ENCODE measurements around the gene MRPL14.
A peak's percentile ranks its signal among the peaks of the same experiment; 100 is the strongest.
"Not testable (repeated sequence)": the region's sequence is repeated elsewhere in the genome, so short reads cannot be mapped to it uniquely, and the experiment has no call there.

Gene MRPL14

DNA sequence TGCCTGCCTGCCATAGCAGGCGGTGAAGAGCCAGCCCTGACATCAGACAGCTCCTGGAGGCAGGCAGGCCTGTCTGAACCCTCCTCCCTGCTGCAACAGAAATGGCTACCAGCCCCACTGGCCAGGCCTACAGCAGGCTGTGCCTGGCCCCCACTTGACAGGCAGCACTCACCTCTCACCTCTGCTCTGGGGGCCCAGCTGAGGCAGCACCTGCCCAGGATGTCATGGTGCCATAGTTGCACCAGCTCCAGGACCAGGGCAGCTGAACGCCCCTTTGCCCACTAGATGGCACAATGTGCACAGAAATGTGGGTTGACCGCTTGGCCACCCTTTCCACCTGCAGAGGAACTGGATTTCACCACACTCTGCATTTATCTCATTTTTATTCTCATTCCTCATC lies 30.6 kb downstream of the MRPL14 start:
- DNase-seq: peak; percentile 86

DNA sequence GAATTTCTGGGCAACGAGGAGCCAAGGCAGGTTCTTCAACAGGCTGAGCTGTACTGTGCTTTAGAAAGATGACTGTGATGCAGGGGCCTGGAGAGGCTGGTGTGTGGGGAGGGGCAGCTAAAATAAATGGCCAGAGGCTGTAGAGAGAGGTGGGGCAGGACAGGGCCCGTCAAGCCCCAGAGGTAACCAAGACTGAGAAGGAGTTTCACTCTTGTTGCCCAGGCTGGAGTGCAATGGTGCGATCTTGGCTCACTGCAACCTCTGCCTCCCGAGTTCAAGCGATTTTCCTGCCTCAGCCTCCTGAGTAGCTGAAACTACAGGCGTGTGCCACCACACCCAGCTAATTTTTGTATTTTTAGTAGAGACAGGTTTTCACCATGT lies 32.0 kb downstream of the MRPL14 start:
- DNase-seq: not testable (repeated sequence)

DNA sequence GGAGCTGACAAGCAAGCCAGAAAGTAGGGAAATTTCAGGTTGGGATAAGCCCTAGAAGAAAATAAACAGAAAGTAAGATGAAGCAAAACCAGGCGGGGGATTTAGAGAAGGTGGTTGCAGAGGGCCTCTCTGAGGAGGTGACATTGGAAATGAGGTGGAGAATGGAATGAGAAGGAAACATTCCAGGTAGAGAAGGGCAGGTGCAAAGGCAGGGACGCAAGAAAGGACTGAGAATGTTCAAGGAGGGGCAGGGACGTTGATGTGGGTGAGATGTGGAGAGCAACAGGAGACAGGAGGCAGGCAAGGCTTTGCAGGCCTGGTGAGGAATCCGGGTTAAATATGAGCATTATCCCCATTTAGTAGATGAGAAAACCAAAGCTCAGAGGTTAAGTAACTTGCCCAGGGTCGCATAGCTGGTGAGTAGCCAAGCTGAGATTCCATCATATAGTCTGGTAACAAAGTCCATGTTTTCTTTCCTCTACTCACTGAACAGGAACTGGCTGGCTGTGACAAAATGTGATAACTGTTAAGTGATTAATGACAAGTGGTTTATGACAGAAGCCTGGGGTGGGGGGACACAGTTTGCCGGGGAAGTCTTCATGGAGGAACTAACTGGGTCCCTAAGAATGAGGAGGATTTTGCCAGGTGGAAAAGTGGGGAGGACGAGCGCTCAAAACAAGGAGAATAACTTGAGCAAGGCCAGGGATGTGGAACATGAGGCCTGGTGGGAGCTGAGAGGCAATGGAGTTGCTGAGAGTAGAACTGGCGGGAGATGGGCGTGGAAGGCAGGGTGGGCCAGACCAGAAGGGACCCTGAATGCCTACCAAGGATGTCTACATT lies 32.6 kb downstream of the MRPL14 start:
- DNase-seq: no peak

DNA sequence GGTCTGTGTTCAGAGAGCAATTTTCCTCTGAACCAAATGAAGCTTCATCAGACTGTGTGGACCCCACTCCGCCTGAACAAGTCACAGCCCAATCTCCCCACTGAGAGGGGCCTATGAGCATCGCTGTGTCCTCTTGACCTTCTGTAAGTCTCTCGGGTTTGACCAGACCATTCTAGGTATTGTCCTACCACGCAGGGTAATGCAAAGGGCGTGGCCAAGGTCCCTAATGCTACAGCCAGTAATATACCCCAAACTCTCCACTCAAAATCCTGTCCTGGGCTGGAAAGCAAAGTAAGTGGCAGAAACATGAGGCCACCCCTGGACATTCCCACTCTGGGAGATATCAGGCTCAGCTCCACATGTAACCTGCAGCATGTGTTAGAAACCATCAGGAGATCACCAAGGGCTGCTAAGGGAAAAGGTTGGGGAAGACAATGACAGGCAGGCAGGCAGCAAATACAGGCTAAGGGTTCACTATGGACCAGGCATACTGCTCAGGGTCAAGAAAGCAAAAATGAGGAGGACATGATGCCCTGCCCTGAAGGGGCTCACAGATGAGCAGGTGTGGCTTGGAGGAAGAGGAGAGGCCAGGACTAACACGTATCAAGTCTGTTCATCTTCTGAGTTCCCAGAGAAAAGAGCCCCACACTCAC lies 33.4 kb downstream of the MRPL14 start:
- no peak for DNase-seq

DNA sequence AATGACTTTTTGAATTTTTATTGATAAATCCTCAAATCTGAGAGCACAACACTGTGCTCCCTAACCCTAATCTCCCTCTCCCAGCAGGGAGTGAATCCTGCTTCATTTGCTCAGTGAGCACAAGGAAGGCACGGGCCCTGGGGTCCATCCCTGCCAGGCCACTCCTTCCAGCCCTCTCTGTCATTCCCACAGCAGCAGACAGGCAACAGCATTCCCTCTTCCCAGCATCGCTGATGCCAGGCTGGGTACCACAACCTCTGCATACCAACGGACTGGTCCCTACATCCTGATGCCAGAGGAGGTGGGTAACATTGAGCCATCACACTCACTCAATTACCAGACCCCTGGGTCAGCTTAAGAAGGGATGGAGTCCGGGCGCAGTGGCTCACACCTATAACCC lies 34.2 kb downstream of the MRPL14 start:
- DNase-seq: no peak

DNA sequence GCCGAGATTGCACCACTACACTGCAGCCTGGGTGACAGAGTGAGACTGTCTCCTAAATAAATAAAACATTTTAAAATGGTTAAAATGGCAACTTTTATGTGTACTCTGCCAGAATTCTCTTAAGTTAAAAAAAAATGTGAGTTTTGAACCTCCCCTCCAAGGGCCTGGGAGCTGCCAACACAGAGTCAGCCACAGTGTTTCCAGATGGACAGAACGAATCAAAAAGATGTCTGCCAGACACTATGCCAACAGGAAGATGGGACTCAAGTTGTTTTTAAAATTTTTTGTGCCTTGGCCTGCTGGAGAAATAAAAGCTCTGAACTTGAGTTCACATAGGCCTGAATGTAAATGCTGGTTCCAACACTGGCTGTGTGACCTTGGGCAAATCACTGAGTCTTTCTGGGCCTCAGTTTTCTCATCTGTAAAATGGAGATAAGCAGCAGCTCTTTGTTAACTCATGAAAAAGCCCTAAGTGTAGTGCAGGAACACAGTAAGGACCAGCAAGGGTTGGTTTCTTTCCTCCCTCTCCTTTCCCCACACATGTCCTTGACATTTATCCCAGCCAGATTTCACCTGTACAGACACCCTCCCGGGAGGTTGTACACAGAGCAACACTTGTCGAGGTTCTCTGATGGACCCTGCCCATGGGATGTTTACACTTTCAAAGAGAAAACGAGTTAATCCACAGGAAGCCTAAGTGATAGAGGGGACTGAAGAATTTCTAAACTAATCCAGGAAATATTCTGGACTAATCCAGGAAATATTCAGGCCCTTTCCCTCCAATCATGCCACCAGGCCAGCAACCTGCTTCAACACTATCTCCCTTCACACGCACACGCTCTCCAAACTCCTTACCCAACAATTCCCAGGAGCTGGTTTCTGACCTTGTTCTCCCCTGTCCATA lies 35.0 kb downstream of the MRPL14 start:
- DNase-seq: no peak

DNA sequence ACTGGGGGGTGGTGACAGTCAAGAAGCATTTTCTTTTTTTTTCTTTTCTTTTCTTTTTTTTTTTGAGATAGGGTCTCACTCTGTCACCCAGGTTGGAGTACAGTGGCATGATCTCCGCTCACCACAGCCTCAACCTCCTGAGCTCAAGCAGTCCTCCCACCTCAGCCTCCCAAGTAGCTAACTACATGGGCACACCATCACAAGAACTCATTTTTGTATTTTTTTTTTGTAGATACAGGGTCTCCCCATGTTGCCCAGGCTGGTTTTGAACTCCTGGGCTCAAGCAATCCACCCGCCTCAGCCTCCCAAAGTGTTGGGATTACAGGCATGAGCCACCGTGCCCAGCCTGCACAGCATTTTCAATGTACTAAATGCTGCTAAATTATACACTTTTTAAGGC lies 35.9 kb downstream of the MRPL14 start:
- not testable (repeated sequence) for DNase-seq

DNA sequence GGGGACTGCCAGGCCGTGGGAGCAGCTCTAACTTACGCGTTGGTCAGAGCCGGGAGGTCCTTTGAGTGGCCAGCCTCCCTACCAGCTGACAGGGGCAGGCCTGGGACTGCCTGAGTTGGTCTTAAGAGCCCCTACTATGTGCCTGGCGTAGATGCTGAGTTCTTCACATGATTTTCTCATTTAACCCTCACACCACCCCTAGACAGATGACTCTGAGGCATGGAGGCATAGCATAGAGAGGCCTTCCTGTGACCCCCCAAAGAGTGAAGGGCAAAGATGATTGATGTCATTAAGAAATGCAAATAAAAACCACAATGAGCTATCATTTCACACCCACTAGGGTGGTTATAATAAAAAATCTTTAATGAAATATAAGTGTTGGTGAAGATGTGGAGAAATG lies 36.8 kb downstream of the MRPL14 start:
- no peak for DNase-seq

DNA sequence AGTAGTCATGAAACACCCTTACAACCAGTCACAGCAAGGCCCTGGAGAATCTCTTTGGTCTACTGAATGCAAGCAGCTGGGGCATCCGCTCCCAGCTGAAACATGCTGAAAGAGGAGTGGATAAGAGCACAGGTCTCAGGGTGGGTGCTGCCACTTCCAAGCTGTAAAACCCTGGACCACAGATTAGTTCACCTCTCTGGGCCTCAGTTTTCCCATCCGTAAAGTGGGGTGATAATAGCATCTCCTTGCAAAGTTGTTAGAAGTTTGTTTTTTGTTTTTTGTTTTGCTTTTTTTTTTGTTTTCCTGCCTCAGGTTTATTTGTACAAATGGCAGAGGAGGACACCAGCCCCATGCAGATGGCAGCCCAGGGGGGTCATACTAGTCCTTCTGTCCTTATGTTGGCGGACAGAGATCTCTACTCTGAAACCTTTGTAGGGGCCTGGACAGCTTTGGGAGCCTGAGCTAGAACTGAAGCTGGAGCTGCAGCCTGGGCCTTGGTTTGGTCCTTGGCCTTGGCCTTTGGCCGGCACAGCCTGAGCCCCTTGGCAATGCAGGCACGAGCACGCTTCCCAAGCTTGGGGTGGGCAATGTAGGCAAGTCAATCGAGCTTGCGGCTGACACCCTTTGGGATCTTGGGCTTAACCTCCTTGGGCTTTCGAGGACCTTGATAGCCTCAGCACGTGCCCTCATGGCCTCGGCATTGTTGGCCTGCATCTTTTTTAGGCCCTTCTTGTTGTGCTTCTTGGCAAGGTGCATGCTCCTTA lies 38.2 kb downstream of the MRPL14 start:
- DNase-seq: no peak

DNA sequence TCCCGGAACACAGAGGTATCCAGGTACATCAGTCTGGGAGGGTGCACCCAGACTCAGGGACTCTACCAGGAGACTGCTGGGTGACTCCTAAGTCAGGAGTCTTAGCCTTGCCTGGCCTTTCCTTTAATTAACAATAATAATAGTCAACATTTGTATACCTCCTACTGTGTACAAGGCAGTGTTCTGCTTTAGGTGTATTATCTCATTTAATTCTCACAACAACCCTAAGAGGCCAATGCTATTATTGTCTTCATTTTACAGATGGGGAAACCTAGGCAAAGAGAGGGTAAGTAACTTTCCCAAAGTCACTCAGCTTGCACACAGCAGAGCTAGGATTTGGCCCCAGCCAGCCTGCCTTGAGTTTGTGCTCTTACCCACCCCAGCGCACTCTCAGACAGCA lies 39.6 kb downstream of the MRPL14 start:
- no peak for DNase-seq

DNA sequence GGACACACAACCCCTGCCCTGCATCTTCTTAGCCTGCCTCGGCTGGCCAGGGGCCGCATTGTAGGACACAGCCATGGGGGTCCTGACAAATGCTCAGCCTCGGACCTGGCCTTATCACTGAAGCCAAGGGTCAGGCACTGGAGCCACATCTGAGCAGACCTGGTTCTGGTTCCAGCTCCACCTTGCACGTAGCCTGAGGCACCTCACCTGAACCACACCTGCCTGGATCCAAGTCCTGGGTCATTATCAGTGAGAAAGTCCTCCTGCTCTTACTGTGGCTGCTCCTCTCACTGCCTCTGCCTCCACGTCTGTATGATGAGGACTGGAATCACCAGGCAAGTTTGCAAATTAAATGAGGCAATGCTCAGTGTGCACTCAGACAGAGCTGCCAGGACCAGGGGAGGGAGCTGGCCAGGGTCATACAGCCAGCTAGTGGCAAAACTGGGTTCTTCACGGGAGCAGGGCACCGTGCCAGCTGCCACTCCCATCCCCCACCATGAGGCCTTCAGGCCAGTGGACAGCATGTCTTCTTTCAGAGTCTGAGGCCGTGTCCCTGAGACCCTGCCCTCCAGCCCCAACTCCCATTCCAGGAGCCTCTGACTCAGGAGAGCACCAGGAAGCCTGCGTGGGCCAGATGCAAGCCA lies 40.2 kb downstream of the MRPL14 start:
- DNase-seq: no peak

DNA sequence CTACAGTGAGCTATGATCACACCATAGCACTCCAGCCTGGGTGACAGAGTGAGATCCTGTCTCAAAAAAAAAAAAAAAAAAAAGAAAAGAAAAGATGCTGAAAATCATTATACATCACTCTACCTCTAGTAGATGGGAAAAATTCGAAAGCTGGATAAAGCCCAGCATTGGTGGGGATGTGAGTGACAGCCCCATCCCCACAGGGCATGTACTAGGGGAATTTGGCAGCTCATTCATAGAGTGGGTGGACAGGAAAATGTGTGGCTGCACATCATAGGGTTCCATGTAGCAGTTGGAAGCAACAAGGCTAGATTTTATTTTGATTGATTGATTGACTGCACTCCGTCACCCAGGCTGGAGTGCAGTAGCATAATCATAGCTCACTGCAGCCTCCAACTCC lies 42.0 kb downstream of the MRPL14 start:
- no peak for DNase-seq

DNA sequence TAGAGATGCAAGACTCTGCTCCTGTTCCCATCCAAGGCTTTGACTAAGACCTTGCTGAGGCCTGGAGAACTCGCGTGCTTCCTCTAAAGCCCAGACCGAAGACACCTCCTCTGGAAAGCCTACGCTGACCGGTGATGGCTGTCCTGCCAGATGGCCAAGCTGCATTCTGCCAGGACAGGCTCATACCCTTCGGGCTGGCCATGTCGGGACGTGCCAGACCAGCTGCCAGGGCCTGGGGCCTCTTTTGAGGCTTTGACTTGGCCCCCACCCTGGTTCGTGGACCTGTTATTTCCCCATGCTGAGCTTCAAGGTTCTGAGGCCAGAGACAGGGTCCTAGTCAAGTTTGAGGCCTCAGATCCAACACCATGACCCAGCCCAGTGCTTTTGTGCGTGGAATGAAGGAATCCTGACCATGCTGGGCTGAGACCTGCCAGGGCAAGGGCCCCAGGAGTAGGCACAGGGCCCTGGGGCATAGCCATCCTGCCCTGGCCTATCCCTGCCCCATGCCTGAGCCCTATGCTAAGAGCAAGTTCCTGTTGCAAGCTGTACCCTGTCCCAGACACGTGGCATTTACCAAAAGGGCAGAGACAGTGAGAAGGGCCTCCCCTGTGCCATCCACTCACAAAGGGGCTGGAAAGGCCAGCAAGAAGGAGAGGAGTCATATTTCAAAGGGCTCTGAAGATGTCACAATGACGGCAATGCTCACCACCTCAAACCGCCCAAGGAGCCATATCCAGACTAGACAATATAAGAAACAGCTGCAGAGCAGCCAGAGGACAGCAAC lies 42.8 kb downstream of the MRPL14 start:
- no peak for DNase-seq

DNA sequence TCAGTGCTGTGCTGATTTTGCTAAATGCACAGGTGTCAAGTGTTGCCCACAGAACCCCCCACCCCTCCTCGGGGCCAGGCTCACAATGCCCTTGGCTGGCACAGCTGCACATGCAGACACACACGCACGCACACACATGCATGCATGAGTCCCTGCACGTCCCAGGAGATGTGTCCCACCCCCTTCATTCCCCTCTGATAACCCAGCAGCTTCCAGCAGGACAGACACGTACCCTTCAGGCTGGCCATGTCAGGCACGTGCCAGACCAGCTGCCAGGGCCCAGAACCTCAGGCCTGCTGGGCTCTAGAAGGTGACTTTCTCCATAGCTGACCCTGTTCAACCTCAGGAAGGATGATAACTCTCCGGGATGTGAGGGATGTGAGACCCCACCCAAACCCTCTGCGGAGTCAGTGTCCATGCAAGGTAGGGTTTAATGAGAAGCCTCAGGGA lies 44.4 kb downstream of the MRPL14 start:
- DNase-seq: no peak

DNA sequence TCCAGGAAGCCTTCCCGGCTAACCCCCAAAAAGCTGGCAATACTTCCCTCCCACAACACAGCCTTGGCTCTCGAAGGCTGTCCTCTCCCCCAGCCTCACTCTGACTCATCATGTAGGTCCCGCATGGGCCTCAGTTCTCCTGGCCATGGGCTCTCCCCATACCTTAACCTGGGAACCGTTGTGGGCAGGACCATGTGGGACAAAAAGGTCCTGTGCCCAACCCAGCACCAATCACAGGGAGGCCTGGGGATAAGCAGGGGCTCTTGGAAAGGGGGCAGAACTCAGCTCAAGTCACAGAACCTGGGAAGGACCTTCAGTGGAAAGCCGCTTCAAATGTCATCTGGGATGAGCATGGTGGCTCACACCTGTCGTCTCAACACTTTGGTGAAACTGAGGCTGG lies 45.5 kb downstream of the MRPL14 start:
- DNase-seq: no peak

DNA sequence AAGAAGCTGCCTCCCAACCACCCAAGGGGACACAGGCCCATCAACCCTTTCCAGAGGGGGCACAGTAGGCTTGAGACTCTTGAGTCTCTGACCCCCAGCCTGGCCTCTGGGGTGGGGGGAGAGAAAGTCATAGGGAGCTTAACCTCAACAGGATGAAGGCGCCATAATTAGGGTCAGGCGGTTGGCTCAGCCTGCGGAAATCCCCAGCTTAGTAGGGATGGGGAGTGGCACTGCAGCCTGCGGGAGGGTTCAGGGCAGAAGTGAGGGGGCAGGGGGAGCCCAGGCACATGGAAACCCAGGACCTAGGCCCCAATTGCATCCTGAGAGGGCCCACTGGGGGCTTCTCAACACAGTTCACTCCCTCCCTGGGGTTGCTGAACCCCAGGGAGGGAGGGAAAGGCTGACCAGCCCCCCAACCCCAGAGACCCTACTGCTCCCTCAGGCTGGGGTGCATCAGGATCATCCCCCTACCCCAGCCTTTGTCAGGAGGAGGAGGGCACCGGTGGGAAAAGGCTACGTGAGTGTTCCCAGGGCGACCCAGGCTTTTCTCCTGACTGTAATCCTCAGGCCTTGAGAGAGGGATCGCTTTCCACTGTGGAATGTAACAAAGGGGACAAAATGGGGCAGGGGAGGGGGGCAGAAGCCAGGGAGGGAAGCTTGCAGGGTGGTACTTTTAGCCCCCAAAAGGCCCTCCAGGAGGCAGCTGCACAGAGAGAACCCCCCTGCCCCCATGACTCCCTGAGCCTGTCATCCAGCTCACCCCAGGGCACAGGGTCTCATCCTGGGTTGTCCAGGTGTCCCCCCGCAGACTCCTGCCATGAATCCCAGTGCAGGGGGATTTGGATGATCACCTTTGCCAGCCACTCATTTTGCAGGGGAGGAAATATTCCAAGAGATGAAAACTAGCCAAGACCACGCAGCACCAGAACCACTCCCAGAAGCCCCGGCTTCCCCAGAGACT lies 46.4 kb downstream of the MRPL14 start:
- no peak for DNase-seq

DNA sequence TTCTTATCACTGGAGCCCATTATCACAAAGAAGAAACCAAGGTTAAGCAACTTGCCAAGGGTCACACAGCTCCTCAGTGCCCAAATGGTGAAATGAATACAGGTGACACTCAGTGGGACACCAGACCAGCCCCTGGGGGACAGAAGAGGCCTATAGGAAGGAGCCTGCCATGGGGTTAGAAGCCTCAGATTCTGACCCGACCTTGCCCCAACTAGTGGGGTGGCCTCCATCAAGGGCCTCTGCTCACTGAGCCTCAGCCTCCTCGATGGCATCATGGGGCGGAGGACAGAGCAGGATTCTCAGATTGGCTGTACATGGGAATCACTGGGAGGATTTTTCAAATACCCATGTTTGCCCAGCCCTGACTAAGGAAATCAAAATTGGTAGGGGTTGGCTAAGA lies 47.6 kb downstream of the MRPL14 start:
- DNase-seq: no peak

DNA sequence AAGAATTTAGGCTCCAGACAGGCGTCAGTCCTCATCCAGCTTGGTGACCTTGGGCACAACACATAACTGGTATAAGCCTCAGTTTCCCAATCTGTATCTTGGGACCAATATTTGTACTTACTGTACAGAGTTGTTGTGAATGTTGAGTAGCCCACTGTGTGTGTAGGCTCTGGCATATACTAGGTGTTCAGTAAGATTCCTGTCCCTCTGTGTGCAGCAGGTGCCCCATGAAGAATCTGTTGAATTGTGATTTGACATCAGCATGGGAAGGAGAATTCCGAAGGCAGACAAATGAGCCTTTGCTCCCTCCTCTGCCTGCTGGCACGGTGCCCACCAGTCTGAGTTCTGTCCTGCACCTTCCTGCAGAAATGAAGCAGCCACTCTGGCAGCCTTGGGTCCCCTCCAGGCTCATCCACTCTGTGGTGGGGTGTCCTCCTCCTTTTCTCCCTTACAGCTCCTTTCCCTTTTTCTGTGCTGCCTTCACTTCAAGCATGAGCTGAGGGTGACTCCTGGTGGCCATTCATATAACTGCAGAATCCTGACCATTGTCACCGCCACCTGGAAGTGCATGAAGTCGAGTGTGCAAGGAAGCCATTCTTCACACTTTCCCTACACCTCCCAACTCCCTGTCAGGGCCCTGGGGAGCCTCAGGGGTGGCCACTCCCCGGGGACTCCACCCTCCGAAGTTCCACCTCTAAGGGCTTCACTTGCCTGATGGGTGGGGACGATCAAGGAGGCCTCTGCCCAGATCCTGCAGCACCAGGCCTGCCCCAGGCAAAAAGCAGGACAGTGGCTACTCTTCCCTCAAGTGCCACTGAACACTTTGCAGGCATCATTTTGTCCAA lies 48.2 kb downstream of the MRPL14 start:
- DNase-seq: peak; percentile 87

DNA sequence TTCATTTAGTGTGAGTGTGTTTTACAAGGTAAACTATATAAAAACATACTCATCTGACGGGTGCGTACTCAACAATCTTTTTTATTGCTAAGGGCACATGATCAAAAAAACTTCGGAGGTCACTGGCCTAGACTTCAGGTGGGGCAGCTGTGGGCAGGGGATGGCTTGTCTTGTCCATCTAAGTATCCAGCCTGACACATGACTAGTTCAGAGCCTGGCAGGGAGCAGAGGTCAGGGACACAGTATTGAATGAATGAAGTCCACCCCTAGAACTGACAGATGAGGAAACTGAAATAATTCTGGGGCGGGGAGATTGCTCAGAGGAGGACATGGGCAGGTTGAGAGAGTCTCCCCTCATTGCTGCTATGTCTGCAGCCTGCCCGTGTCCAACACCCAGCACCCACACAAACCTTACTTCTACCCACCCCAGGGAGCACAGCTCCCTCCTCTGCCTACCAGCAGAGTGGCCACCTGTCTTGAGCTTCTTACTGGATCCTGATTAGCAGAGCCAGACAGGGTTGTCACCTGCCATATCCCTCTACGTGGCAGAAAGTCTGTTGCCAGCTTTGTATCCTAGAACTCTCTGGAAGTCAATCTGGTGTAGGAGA lies 48.9 kb downstream of the MRPL14 start:
- DNase-seq: no peak
